Measurements from ENCODE around the gene ASIC4.

ASIC4 gene

DNA sequence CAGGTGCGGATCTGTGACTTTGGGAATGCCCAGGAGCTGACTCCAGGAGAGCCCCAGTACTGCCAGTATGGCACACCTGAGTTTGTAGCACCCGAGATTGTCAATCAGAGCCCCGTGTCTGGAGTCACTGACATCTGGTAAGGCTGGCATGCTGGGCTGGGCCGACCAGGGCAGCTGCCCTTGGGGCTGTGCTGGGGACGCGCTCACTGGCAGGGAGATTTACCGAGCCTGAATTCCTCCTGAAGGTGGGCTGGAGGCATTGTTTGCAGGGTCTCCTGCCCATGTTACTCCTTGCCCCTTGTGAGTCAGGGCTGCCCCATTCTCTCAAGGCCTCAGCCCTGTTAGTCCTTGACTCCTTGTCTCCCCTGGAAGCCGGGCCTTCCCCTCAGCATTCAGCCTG, 34.3 kb upstream of the ASIC4 start:
- no peak for DNase-seq (ENCODE audit: low read depth)

DNA sequence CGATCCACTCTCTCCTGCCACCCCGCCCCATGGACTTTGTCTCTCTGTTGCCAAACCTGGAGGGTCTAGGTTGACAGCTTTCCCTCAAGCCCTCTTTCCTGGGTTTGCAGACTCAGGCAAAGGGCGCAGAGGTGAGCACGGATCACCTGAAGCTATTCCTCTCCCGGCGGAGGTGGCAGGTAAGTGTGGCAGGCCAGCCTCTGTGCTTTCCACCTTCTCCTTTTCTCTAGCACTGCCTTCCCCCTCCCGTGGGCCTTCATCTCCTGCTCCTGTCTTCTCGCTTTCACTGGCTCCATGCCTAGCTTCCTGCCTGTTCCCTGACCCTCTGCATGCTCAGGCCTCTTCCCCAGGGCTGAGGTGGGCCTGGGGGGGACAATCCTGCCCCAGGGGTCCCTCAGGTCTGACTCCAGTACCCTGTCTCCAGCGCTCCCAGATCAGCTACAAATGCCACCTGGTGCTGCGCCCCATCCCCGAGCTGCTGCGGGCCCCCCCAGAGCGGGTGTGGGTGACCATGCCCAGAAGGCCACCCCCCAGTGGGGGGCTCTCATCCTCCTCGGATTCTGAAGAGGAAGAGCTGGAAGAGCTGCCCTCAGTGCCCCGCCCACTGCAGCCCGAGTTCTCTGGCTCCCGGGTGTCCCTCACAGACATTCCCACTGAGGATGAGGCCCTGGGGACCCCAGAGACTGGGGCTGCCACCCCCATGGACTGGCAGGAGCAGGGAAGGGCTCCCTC, 31.4 kb upstream of the ASIC4 start:
- no peak for DNase-seq (ENCODE audit: low read depth)

DNA sequence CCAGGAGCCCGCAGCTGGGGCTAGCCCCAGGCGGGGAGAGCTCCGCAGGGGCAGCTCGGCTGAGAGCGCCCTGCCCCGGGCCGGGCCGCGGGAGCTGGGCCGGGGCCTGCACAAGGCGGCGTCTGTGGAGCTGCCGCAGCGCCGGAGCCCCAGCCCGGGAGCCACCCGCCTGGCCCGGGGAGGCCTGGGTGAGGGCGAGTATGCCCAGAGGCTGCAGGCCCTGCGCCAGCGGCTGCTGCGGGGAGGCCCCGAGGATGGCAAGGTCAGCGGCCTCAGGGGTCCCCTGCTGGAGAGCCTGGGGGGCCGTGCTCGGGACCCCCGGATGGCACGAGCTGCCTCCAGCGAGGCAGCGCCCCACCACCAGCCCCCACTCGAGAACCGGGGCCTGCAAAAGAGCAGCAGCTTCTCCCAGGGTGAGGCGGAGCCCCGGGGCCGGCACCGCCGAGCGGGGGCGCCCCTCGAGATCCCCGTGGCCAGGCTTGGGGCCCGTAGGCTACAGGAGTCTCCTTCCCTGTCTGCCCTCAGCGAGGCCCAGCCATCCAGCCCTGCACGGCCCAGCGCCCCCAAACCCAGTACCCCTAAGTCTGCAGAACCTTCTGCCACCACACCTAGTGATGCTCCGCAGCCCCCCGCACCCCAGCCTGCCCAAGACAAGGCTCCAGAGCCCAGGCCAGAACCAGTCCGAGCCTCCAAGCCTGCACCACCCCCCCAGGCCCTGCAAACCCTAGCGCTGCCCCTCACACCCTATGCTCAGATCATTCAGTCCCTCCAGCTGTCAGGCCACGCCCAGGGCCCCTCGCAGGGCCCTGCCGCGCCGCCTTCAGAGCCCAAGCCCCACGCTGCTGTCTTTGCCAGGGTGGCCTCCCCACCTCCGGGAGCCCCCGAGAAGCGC, 30.6 kb upstream of the ASIC4 start:
- no peak for DNase-seq (ENCODE audit: low read depth)

DNA sequence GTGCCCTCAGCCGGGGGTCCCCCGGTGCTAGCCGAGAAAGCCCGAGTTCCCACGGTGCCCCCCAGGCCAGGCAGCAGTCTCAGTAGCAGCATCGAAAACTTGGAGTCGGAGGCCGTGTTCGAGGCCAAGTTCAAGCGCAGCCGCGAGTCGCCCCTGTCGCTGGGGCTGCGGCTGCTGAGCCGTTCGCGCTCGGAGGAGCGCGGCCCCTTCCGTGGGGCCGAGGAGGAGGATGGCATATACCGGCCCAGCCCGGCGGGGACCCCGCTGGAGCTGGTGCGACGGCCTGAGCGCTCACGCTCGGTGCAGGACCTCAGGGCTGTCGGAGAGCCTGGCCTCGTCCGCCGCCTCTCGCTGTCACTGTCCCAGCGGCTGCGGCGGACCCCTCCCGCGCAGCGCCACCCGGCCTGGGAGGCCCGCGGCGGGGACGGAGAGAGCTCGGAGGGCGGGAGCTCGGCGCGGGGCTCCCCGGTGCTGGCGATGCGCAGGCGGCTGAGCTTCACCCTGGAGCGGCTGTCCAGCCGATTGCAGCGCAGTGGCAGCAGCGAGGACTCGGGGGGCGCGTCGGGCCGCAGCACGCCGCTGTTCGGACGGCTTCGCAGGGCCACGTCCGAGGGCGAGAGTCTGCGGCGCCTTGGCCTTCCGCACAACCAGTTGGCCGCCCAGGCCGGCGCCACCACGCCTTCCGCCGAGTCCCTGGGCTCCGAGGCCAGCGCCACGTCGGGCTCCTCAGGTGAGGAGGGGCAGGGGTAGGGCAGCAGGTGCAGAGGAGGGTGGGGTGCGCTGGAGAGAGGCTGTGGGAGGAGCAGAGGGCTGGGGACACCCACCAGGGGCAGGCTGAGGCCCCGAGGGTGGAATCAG, 29.7 kb upstream of the ASIC4 start:
- DNase-seq (ENCODE audit: low read depth), result no peak

DNA sequence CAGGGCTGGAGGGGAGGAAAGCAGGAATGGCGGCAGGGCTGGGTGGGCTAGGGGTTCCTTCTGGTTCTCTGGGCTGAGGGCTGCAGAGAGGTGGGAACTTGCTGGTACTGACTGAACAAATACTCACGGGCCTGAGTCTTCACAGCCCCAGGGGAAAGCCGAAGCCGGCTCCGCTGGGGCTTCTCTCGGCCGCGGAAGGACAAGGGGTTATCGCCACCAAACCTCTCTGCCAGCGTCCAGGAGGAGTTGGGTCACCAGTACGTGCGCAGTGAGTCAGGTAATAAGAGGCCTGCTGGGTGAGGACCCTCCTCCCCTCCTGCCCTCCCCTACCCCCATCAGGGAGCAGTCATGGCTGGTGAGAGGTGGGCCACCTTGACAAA, 29.1 kb upstream of the ASIC4 start:
- no peak for DNase-seq (ENCODE audit: low read depth)

DNA sequence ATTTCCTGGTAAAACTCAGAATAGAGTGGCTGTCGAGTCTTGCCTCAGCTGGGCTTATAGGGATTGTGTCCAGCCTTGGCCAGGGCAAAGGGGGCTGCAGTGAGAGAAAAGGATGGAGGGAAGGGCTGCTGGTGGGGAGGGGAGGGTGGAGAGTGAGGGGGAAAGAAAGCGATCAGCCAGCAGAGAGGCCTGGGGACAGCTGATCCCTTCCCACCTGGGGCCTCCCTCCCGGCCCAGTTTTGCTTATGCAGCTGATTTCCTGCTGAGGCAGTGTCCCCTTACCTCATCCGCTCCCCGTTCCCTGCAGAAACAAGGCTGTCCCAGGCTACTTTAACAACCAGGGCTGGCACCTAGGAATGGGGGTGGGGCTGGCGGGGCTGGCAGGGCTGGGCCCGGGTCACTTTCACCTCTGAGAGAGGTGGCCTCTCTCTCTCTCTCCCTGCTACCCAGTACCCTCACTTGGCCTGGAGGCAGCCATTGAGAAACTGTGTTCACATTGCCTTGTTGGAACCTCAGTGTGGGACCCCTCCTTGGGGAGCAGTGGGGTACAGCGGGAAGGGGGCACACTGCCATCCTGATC, 27.8 kb upstream of the ASIC4 start:
- DNase-seq (ENCODE audit: low read depth), result no peak

DNA sequence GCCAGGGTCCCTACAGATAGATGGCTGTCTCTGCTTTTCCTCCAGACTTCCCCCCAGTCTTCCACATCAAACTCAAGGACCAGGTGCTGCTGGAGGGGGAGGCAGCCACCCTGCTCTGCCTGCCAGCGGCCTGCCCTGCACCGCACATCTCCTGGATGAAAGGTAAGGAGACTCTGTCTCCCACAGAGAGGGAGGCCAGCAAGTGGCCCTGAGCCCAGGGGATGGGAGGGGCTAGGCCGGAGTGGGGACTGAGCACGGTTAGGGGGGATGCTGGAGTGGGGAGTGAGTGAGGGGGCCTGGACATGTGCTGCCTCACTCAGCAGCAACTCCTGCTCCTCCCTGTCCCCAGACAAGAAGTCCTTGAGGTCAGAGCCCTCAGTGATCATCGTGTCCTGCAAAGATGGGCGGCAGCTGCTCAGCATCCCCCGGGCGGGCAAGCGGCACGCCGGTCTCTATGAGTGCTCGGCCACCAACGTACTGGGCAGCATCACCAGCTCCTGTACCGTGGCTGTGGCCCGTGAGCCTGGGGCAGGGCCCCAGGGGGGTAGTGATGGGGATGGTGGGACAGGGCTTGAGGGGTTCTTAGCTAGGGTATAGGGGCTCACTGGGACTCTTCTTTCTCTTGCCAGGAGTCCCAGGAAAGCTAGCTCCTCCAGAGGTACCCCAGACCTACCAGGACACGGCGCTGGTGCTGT, 26.0 kb upstream of the ASIC4 start:
- no peak for DNase-seq (ENCODE audit: low read depth)

DNA sequence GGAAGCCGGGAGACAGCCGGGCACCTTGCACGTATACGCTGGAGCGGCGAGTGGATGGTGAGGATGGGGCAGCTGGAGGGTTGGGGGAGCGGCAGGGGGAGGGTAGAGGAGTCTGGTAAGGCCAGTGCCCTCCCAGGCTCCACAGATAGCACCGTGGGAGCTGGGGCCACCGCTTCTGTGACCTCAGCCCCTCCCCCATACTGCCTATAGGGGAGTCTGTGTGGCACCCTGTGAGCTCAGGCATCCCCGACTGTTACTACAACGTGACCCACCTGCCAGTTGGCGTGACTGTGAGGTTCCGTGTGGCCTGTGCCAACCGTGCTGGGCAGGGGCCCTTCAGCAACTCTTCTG, 25.5 kb upstream of the ASIC4 start:
- no peak for DNase-seq (ENCODE audit: low read depth)

DNA sequence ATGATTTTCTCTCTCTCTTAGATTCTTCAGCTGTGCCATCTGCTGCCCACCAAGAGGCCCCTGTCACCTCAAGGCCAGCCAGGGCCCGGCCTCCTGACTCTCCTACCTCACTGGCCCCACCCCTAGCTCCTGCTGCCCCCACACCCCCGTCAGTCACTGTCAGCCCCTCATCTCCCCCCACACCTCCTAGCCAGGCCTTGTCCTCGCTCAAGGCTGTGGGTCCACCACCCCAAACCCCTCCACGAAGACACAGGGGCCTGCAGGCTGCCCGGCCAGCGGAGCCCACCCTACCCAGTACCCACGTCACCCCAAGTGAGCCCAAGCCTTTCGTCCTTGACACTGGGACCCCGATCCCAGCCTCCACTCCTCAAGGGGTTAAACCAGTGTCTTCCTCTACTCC, 25.0 kb upstream of the ASIC4 start:
- DNase-seq (ENCODE audit: low read depth), result no peak

DNA sequence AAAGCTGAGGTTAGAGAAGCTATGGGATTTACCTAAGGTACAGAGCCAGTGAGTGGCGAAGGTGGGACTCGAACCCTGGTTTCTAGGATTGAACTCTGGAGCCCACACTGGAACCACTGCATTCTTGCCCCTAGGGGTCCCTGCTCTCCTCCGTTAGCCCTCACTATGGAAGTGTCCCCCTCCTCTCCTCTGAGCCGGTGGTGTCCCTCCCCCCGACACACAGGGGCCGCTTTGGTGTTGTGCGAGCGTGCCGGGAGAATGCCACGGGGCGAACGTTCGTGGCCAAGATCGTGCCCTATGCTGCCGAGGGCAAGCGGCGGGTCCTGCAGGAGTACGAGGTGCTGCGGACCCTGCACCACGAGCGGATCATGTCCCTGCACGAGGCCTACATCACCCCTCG, 24.1 kb upstream of the ASIC4 start:
- DNase-seq (ENCODE audit: low read depth), result no peak

DNA sequence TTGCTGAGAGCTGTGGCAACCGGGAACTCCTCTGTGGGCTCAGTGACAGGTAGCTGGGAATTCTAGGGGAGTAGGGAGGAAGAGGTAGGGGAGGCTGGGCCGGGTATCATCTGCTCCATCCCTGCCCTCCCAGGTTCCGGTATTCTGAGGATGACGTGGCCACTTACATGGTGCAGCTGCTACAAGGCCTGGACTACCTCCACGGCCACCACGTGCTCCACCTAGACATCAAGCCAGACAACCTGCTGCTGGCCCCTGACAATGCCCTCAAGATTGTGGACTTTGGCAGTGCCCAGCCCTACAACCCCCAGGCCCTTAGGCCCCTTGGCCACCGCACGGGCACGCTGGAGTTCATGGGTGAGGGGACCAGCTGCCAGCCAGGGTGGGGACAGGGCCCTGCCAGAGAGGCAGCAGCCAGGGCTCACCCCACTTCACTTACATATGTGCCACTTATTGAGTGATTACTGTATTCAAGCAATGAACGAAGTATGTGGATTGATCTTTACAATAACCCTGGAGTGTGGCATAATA, 23.6 kb upstream of the ASIC4 start:
- DNase-seq (ENCODE audit: low read depth), result no peak

DNA sequence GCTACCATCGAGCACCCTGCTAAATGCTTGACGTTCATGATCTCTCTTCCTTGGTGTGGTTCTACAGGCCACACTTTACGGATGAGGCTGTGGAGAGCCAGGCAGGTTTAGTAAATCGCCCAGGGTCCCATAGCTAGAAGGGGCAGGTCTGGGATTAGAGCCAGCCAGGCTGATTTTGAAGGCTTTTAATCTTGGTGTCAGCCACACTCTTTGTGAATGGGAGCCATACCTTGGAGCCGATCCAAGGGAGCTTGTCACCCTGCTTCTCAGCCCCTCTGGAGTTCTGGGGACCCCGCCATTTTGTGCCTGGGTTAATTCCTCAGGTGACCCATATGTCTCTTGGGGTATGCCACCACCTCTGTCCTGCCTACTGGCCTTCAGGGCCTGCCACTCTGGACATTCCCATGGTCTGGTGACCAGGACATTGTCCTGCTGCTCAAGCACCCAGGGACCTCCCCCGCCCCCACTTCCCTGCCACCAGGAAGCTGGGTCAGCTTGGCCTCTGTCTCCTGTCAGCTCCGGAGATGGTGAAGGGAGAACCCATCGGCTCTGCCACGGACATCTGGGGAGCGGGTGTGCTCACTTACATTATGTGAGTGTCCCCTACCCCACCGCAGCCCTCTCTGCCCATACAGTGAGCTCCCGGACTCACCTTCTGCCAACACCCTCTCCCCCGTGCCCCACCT, 22.9 kb upstream of the ASIC4 start:
- DNase-seq (ENCODE audit: low read depth), result no peak

DNA sequence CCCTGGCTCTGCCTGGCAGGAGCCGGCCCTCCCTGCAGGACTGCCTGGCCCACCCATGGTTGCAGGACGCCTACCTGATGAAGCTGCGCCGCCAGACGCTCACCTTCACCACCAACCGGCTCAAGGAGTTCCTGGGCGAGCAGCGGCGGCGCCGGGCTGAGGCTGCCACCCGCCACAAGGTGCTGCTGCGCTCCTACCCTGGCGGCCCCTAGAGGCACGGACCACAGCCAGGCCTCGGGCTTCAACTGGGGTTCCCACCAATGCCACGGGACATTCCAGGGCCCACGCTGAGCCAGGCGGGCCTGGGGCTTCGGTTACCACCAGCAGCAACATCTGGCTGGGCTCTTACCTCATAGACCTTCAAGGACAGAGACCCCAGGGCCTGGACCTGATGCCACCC, 21.7 kb upstream of the ASIC4 start:
- no peak for DNase-seq (ENCODE audit: low read depth)

DNA sequence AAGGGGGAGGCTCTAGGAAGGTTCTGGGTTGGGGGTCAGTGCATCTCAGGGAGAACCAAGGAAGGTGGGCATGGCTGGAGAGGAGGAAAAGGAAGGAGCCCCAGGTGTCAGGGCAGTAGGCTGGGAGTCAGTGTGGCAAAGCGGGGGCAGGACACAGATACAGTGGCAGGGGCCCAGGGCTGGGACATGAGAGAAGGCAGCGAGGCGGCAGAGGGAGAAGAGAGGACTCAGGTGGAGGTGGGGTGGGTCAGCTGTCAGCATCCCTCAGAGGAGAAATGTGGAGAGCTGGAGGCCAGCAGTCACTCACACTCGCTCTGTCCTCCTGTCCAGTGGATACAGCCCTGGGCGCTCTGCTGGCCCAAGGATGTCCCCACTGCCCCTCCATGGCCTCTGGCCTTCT, 21.2 kb upstream of the ASIC4 start:
- DNase-seq (ENCODE audit: low read depth), result no peak

DNA sequence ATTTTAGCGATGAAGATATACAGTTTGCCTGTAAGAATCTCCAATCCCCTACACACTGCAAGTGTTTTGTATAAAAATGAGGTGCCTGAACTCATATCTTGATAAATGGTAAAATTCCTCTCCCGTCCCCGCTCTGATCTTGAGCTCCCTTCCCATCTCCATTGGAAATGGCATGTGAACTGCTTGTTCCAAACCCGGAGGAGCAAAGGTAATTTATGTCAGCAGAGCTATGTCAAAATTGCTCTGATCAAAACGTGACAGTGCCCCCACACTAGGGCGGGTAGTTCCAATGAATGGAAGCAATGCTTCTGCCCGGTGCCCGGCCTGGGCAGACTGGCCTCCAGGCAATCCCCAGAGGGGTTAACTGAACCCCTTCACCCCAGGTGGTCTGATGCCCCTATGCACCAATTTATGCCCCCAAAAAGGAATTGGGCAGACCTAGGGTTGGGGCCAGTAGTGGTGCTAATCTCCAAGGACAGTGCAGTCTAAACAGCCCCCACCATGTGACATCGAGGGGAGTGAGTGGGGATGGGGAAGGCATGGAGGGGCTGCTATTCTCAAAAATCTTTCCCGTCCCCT, 19.2 kb upstream of the ASIC4 start:
- no peak for DNase-seq (ENCODE audit: low read depth)

DNA sequence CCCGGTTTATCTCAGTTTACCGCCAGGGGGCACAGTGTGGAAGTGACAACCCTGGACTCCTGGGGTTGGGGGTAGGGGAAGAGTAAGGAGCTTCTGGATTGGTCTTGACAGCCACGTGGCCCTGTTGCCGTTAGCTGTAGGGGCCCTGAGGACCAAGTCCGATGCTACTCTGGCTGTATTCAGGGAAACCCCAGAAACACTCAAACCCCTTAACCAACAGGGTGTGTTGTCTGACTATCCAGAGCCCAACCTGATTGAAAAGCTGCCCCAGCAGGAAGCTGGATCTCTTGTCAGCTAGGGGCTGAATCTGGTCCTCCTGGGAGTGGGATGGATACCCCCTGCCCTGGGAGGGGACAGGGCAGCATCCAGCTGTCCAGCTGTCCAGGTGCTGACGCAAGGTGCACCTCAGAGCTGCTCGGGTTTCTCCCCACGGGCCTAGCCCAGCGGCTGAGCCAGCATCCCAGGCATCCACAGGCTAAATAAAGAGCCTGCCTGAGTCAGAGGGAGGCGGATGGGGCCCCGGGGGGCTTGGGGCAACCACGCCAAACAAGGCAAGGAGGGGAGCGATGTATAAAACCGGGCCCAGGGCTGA, 18.7 kb upstream of the ASIC4 start:
- peak; percentile 28 for DNase-seq (ENCODE audit: low read depth)

DNA sequence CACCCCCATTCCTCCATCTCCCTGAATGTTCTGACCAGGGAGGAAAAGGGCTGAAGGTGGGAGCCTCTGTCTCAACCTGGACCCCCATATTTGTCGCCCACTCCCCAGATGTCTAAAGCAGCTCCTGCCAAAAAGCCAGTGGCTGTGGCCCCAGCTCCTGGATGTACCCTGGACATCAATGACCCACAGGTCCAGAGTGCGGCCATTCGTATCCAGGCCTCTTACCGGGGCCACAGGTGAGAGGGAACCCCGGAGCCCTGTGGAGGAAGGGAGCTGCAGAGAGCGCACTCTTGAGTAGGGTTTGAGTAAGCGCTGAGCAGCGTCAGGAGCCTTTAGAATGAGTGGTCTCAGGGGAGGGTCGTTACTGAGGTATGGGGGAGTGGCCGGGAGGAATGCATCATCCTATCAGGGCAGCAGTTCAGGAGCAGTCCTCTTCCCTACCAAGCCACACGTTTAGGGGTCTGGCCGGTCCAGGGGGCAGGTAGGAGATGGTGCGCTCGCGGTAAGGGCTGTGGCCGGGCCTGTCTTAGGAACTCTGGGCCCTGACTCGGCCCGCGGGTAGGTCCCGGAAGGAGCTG, 17.9 kb upstream of the ASIC4 start:
- DNase-seq (ENCODE audit: low read depth), result no peak

DNA sequence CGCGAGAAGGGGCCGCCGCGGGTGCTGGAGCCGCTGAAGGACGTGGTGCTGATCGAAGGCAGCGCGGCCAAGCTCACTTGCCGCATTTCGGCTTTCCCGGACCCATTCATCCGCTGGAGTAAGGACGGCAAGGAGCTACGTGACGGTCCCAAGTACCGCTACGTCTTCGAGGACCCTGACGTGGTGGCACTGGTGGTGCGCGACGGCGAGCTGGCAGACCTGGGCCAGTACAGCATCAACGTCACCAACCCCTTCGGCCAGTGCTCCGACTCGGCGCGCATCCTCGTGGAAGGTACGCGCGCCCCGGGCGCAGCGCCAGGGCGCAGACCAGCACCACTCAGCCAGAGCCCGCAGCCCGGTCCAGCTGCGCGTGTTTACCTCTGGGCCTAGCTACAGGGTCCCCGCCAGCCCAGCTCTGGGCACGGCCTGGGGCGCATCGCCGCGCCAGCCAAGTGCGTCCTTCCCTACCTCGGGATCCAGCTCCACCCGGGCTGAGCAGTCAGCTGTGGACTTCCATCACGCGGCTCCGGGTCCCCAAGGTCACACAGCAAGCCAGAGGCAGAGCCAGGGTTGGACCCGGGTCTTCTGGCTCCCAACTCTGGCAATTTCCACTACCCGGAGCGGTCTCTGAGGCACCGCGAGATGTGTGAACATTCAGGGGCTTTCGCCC, 17.3 kb upstream of the ASIC4 start:
- DNase-seq (ENCODE audit: low read depth), result no peak

Measured in activated T-helper 9 cell treated with anti-CD3 and anti-CD28 coated beads, Interleukin-2, amount 50 U/mL, for 16 hours (primary cell).